ENCODE results near the gene DMXL1. TPM values are rescaled to one million over a fixed set of nuclear protein-coding genes. Genes with fewer than 3 reads are reported as not detected.

The DMXL1 gene
- total RNA-seq, 1 experiment from 2014 or later, result 107 TPM

GRCh38 chr5:119264186-119264585, 193.3 kb downstream of the DMXL1 start:
- H3K9ac ChIP-seq (ENCODE audit: low read length), result no peak overlapping the region
- peaks cover 10% of the 10 kb centered on the region for H3K4me1 ChIP-seq (ENCODE audit: low read length)
- H3K36me3 ChIP-seq (ENCODE audit: insufficient read depth, low read length), result no peaks in the 10 kb centered on the region
- no peaks in the 10 kb centered on the region for H3K27me3 ChIP-seq (ENCODE audit: low read length)
- no peak overlapping the region for H2AFZ ChIP-seq (ENCODE audit: low read length)
- no peaks in the 10 kb centered on the region for H4K20me1 ChIP-seq (ENCODE audit: insufficient read depth, low read depth, low read length)
- no peak overlapping the region for H3K4me3 ChIP-seq (ENCODE audit: low read length)
- H3K9me3 ChIP-seq (ENCODE audit: low read length), result no peaks in the 10 kb centered on the region
- DNase-seq, result no peak
- no peaks in the 10 kb centered on the region for H3K9me2 ChIP-seq (replicated peaks; ENCODE audit: insufficient read depth, low read length)
- no peak overlapping the region for H3K27ac ChIP-seq (ENCODE audit: low read length)
- H3K4me2 ChIP-seq (ENCODE audit: low read depth, low read length, poor library complexity, severe bottlenecking), result no peak overlapping the region
- H3K79me2 ChIP-seq (ENCODE audit: low read length), result peaks cover 3% of the 10 kb centered on the region; the same call in 1 of the 2 replicates

GRCh38 chr5:119267958-119268386, 197.1 kb downstream of the DMXL1 start:
- H3K79me2 ChIP-seq (ENCODE audit: low read length), result peaks cover 15% of the 10 kb centered on the region; the same call in 1 of the 2 replicates
- DNase-seq, result peak; percentile 95

DNA sequence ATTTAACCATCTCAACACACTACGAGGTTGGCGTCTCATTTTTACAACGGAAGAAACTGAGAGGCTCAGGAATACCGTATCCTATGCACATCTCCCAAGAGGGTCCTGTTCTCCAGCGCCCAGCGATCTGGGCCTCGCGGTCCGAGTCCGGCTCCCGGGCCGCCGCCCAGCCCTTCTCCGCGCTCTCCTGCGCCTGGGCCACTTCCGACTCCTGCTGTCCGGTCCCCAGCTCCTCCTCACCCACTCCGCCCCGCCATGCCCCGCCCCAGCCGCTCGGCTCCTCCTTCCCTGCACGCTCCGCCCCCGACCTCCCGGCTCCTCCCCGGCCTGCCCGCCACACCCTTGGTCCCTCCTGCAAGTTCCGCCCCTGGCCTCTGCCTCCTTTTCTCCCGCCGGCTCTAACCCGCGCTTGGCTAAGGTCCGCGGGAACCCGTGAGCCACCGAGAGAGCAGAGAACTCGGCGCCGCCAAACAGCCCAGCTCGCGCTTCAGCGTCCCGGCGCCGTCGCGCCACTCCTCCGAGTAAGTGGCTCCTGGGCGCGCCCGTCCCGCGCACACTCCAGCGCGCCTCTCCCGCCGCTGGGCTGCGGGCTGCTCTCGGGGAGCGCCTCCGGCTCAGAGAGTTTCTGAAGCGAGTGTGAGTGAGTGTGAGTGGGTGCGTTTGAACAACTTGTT, 197.6 kb downstream of the DMXL1 start:
- peak overlapping the region; percentile 96 for H3K4me2 ChIP-seq (ENCODE audit: low read depth, low read length, poor library complexity, severe bottlenecking)
- H3K27me3 ChIP-seq (ENCODE audit: low read length), result no peaks in the 10 kb centered on the region
- no peaks in the 10 kb centered on the region for H4K20me1 ChIP-seq (ENCODE audit: insufficient read depth, low read depth, low read length)
- no peaks in the 10 kb centered on the region for H3K9me3 ChIP-seq (ENCODE audit: low read length)
- H2AFZ ChIP-seq (ENCODE audit: low read length), result peak overlapping the region; percentile 72; the same call in 1 of the 2 replicates
- H3K27ac ChIP-seq (ENCODE audit: low read length), result peak overlapping the region; percentile 62
- peak overlapping the region; percentile 84 for H3K9ac ChIP-seq (ENCODE audit: low read length)
- peak; percentile 97 for DNase-seq
- H3K4me3 ChIP-seq (ENCODE audit: low read length), result peak overlapping the region; percentile 89
- H3K36me3 ChIP-seq (ENCODE audit: insufficient read depth, low read length), result no peaks in the 10 kb centered on the region
- peaks cover 15% of the 10 kb centered on the region; the same call in 1 of the 2 replicates for H3K79me2 ChIP-seq (ENCODE audit: low read length)
- H3K4me1 ChIP-seq (ENCODE audit: low read length), result peaks cover 53% of the 10 kb centered on the region
- H3K9me2 ChIP-seq (replicated peaks; ENCODE audit: insufficient read depth, low read length), result no peaks in the 10 kb centered on the region

More at GRCh38 chr5:119267958-119268386, 197.1 kb downstream of the DMXL1 start:
- Histone ChIP-seq H3K9me2 (replicated peaks; ENCODE audit: insufficient read depth, low read length) (no peaks in the 10 kb centered on the region), H3K27me3 (ENCODE audit: low read length) (no peaks in the 10 kb centered on the region), H3K4me2 (ENCODE audit: low read depth, low read length, poor library complexity, severe bottlenecking) (peak overlapping the region; percentile 96), H3K9ac (ENCODE audit: low read length) (peak overlapping the region; percentile 84), H3K27ac (ENCODE audit: low read length) (peak overlapping the region; percentile 21; the same call in 1 of the 2 replicates), H3K4me1 (ENCODE audit: low read length) (peaks cover 47% of the 10 kb centered on the region), H3K4me3 (ENCODE audit: low read length) (peak overlapping the region; percentile 89), H3K36me3 (ENCODE audit: insufficient read depth, low read length) (no peaks in the 10 kb centered on the region), H3K9me3 (ENCODE audit: low read length) (no peaks in the 10 kb centered on the region), H2AFZ (ENCODE audit: low read length) (peak overlapping the region; percentile 49; the same call in 1 of the 2 replicates), H4K20me1 (ENCODE audit: insufficient read depth, low read depth, low read length) (no peaks in the 10 kb centered on the region)

GRCh38 chr5:119269061-119269944, 198.4 kb downstream of the DMXL1 start:
- Histone ChIP-seq H3K4me3 (ENCODE audit: low read length) (peak overlapping the region; percentile 89), H3K27me3 (ENCODE audit: low read length) (no peaks in the 10 kb centered on the region), H3K36me3 (ENCODE audit: insufficient read depth, low read length) (no peaks in the 10 kb centered on the region), H3K4me1 (ENCODE audit: low read length) (peaks cover 61% of the 10 kb centered on the region), H3K9ac (ENCODE audit: low read length) (peak overlapping the region; percentile 84), H3K9me2 (replicated peaks; ENCODE audit: insufficient read depth, low read length) (no peaks in the 10 kb centered on the region), H3K79me2 (ENCODE audit: low read length) (peaks cover 15% of the 10 kb centered on the region; the same call in 1 of the 2 replicates), H4K20me1 (ENCODE audit: insufficient read depth, low read depth, low read length) (no peaks in the 10 kb centered on the region), H3K27ac (ENCODE audit: low read length) (peak overlapping the region; percentile 62), H2AFZ (ENCODE audit: low read length) (peak overlapping the region; percentile 72; the same call in 1 of the 2 replicates), H3K4me2 (ENCODE audit: low read depth, low read length, poor library complexity, severe bottlenecking) (peak overlapping the region; percentile 96), H3K9me3 (ENCODE audit: low read length) (no peaks in the 10 kb centered on the region)
- DNase-seq, result peak; percentile 73

DNA sequence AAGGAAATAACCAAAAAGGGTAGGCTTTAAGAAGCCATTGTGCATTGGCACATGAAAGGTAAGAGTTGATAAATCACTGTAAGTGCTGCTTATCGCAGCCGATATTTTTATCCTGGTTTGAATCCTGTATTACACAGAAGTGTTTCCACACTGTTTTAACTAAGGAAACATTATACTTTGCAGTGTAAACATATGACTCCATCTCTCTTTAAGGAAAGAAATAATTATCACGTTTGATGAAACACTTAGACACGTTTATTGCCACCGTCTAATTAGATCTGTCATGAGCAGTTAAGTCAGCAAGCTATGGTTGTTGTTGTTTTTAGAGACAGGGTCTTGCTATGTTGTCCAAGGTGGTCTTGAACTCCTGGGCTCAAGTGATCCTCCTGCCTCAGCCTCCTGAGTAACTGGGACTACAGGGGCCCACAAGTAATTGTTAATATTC, 199.3 kb downstream of the DMXL1 start:
- H3K4me3 ChIP-seq (ENCODE audit: low read length), result peak overlapping the region; percentile 89
- H3K9ac ChIP-seq (ENCODE audit: low read length), result peak overlapping the region; percentile 84
- H3K27me3 ChIP-seq (ENCODE audit: low read length), result no peaks in the 10 kb centered on the region
- H3K27ac ChIP-seq (ENCODE audit: low read length), result peak overlapping the region; percentile 3; the same call in 1 of the 2 replicates
- H3K4me2 ChIP-seq (ENCODE audit: low read depth, low read length, poor library complexity, severe bottlenecking), result peak overlapping the region; percentile 96
- peaks cover 15% of the 10 kb centered on the region; the same call in 1 of the 2 replicates for H3K79me2 ChIP-seq (ENCODE audit: low read length)
- no peak for DNase-seq
- H3K9me3 ChIP-seq (ENCODE audit: low read length), result no peaks in the 10 kb centered on the region
- H2AFZ ChIP-seq (ENCODE audit: low read length), result no peak overlapping the region
- peaks cover 69% of the 10 kb centered on the region for H3K4me1 ChIP-seq (ENCODE audit: low read length)
- H4K20me1 ChIP-seq (ENCODE audit: insufficient read depth, low read depth, low read length), result no peaks in the 10 kb centered on the region
- H3K9me2 ChIP-seq (replicated peaks; ENCODE audit: insufficient read depth, low read length), result no peaks in the 10 kb centered on the region
- no peaks in the 10 kb centered on the region for H3K36me3 ChIP-seq (ENCODE audit: insufficient read depth, low read length)

DNA sequence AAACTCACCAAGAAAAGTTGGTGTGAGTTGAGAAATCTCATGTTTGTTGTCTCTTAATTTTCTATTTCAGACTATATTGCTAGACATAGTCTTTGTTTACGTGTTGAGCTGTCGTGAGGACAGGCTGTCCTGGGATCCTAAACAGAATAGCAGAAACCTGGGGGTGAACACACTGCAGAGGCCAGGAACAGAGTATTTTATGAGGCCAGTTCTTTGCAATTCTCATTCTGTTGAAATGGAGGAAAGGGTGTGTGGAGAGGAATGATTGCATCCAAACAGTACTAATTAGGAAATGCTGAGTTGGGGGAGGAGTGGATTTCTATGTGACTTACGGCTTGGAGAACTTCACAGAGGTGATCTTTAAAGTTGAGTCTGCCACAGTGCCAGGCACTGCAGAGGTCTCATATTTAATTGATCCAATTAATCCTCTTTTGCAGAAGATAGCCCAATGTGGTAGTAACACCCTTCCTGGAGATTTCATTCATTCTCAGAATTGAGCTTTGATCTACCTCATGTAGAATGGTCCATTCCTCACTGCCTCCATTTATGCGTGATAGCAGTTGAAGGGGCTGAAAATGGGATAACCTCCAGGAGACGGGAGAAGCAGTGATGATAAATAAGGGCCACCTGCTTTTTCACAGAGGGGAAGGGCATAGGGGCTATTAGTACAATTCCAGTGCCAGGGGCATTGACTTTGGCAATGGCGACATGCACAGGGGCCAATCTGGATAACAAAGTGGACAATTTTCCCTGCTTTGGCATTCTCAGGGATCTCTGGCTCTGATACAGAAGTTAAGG, 200.3 kb downstream of the DMXL1 start:
- Histone ChIP-seq H3K9me3 (ENCODE audit: low read length) (no peaks in the 10 kb centered on the region), H3K9me2 (replicated peaks; ENCODE audit: insufficient read depth, low read length) (no peaks in the 10 kb centered on the region), H3K9ac (ENCODE audit: low read length) (no peak overlapping the region), H3K4me3 (ENCODE audit: low read length) (no peak overlapping the region), H3K27me3 (ENCODE audit: low read length) (no peaks in the 10 kb centered on the region), H2AFZ (ENCODE audit: low read length) (no peak overlapping the region), H3K79me2 (ENCODE audit: low read length) (peaks cover 15% of the 10 kb centered on the region; the same call in 1 of the 2 replicates), H3K27ac (ENCODE audit: low read length) (0 out of 2 replicates have a peak overlapping the region, but pooled peaks have one; percentile 3), H3K4me2 (ENCODE audit: low read depth, low read length, poor library complexity, severe bottlenecking) (peak overlapping the region; percentile 96), H3K4me1 (ENCODE audit: low read length) (peaks cover 78% of the 10 kb centered on the region), H3K36me3 (ENCODE audit: insufficient read depth, low read length) (no peaks in the 10 kb centered on the region), H4K20me1 (ENCODE audit: insufficient read depth, low read depth, low read length) (no peaks in the 10 kb centered on the region)
- DNase-seq, result no peak

GRCh38 chr5:119271758-119272730, 201.2 kb downstream of the DMXL1 start:
- Histone ChIP-seq H3K27ac (ENCODE audit: low read length) (peak overlapping the region; percentile 98), H3K36me3 (ENCODE audit: insufficient read depth, low read length) (no peaks in the 10 kb centered on the region), H3K9me2 (replicated peaks; ENCODE audit: insufficient read depth, low read length) (no peaks in the 10 kb centered on the region), H3K9ac (ENCODE audit: low read length) (no peak overlapping the region), H3K79me2 (ENCODE audit: low read length) (peaks cover 15% of the 10 kb centered on the region; the same call in 1 of the 2 replicates), H2AFZ (ENCODE audit: low read length) (no peak overlapping the region), H3K9me3 (ENCODE audit: low read length) (no peaks in the 10 kb centered on the region), H4K20me1 (ENCODE audit: insufficient read depth, low read depth, low read length) (no peaks in the 10 kb centered on the region), H3K27me3 (ENCODE audit: low read length) (no peaks in the 10 kb centered on the region), H3K4me2 (ENCODE audit: low read depth, low read length, poor library complexity, severe bottlenecking) (peak overlapping the region; percentile 83), H3K4me3 (ENCODE audit: low read length) (no peak overlapping the region), H3K4me1 (ENCODE audit: low read length) (peaks cover 87% of the 10 kb centered on the region)
- DNase-seq, result no peak

Measured in Karpas-422 (cell line).